ENCODE data around the gene TUT1. TPM values are rescaled to one million over a fixed set of nuclear protein-coding genes. Genes with fewer than 3 reads are reported as not detected.

TUT1 gene
- total RNA-seq, 4 donors from 2014 or later = 13.7 to 20.0 (median 16.1) TPM

DNA sequence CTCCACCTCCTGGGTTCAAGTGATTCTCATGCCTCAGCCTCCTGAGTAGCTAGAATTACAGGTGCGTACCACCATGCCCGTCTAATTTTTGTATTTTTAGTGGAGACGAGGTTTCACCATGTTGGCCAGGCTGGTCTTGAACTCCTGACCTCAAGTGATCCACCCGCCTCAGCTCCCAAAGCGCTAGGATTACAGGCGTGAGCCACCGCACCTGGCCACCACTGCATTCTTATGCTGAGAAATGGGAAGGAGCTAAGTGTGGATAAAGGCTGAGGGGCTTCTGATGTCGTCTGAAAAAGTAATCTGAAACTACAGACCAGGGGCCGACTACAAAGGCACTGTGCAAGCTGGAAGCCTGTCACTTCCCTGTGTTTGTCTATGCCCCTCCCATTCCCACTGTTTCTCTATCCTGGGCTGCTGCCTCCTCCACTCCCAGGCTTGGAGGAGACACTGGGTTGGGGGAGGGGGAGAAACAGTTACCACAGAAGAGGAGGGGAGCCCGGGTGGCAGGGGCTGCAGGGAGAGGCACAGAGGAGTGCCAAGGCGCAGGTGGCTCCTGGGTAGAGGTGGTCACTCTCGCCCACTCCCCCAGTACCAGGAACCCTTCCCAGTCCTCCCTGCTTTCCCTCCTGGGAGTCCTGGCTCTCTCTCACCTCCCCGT lies 13.3 kb upstream of the TUT1 start:
- Histone ChIP-seq H3K27me3 (no peaks in the 10 kb centered on the region), H3K27ac (no peak overlapping the region), H3K9me3 (no peaks in the 10 kb centered on the region), H3K36me3 (peaks cover 0 to 9% of the 10 kb centered on the region in 2 donors), H3K4me1 (peaks cover 12 to 14% of the 10 kb centered on the region in 2 donors), H3K4me3 (replicated peaks in 1 of 3) (no peak overlapping the region)
- intact Hi-C loops (cut with DNase I) = no loop called here
- 88% methylated on average over 10 to 13 of the region's 13 CpGs for WGBS, 2 donors
- DNase-seq = no peak
- TF ChIP-seq, protein P1, sequence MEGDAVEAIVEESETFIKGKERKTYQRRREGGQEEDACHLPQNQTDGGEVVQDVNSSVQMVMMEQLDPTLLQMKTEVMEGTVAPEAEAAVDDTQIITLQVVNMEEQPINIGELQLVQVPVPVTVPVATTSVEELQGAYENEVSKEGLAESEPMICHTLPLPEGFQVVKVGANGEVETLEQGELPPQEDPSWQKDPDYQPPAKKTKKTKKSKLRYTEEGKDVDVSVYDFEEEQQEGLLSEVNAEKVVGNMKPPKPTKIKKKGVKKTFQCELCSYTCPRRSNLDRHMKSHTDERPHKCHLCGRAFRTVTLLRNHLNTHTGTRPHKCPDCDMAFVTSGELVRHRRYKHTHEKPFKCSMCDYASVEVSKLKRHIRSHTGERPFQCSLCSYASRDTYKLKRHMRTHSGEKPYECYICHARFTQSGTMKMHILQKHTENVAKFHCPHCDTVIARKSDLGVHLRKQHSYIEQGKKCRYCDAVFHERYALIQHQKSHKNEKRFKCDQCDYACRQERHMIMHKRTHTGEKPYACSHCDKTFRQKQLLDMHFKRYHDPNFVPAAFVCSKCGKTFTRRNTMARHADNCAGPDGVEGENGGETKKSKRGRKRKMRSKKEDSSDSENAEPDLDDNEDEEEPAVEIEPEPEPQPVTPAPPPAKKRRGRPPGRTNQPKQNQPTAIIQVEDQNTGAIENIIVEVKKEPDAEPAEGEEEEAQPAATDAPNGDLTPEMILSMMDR (IDR thresholded peaks at IDR 0.05) = no peak
- TF ChIP-seq POLR2A (IDR thresholded peaks at IDR 0.05) = no peak

DNA sequence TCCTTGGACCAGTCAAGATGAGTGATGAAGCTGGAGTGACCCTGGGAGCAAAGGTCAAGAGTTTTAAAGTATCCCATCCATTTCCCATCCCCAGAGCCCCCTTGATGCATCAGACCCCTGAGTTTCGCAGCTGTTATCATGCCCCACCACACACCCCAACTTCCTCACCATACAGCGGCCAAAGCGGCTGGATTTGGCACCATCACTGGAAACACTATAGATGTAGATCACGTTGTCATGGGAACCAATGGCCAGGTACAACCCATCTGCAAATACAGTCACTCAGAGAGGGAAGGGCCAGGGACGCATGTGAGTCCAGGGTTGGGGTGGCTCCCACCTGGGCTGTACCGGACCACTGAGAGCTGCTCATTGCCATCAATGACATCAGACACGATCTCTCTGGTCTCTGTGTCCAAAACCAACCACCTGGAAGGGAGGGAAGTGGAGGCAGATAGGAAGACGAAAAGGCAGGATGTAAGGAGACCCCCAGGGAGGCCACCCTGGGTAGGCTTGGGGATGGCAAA lies 12.5 kb upstream of the TUT1 start:
- WGBS, 2 donors = 87 to 91% methylated on average over 8 of the region's 8 CpGs
- Histone ChIP-seq H3K9me3 (no peaks in the 10 kb centered on the region), H3K27me3 (no peaks in the 10 kb centered on the region), H3K27ac (no peak overlapping the region), H3K36me3 (peaks cover 0 to 9% of the 10 kb centered on the region in 2 donors), H3K4me3 (replicated peaks in 1 of 3) (no peak overlapping the region), H3K4me1 (peaks cover 19% of the 10 kb centered on the region in 2 donors)
- intact Hi-C loops (cut with DNase I) = no loop called here
- no peak for DNase-seq
- TF ChIP-seq POLR2A (IDR thresholded peaks at IDR 0.05) = no peak
- TF ChIP-seq, protein P1 (IDR thresholded peaks at IDR 0.05) = no peak

DNA sequence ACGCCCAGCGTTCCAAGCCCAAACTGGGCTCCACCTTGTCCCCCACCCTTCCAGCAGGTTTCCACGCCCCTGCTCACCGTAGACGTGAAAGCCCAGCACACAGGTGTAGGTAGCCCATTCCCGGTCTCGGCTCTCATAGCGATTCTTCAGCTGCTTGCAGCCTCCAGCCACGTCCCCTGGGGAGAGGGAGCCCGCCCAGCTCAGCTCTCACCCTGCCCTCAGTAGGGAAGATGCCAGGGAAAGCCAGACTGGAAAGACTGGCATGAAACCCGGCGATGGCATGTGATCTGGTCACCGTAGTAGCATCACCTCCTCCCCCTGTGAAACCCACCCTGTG lies 11.7 kb upstream of the TUT1 start:
- WGBS, 2 donors = 55 to 67% methylated on average over 12 to 13 of the region's 13 CpGs

DNA sequence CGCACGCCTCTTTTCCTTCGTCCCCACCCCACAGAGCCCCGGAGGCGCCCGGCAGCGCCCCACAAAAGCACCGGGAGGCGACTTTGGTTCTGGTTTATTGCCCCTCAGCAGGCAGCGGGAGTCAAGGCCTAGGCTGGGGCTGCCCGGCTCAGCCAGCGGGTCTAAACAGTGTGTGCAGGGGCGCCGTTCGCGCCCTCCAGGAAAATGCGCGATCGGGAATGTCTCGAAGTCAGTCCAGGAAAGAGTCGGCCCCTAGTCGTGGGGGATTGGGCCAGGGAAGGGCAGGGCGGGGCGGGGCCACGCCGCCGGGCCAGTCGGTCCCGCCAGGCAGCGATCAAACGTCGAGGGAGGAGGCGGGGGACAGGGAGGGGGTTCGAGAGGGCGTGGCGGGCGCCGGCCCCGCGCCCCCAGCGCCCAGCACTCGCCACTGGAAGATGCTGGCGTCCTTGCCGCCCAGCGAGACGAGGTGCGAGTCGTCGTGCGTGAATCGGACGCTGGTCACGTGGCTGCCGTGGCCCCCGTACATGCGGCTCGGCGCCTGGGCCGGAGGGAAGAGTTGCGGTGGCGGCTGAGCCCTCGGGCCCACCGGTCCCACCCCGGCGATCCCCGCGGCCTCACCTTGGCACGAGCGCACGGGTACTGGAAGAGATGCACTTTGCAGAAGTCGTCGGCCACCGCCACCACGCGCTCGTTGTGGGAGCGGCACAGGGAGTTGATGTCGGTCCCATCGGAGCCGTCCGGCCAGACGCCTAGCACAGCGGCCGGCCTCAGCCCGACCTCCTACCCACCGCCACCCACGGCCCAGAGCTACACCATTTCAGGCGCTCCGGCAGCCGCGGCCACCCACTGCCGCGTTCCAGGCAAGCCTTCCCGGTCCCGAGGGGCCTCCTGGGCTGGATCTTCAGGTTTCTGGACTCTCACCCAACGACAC lies 11.1 kb upstream of the TUT1 start:
- Histone ChIP-seq H3K36me3 (peaks cover 11 to 16% of the 10 kb centered on the region in 2 donors), H3K4me3 (replicated peaks in 1 of 3) (peak overlapping the region; percentile 12 to 86 (median 37)), H3K9me3 (no peaks in the 10 kb centered on the region), H3K27ac (peak overlapping the region; percentile 4 to 95 (median 82)), H3K4me1 (peaks cover 19 to 21% of the 10 kb centered on the region in 2 donors), H3K27me3 (no peaks in the 10 kb centered on the region)
- peak; percentile 66 to 78 for DNase-seq
- 2 to 3% methylated on average over 6 to 15 of the region's 96 CpGs for WGBS, 2 donors
- intact Hi-C loops (cut with DNase I) = no loop called here
- TF ChIP-seq, protein P1 (IDR thresholded peaks at IDR 0.05) = peak in 2 of 6 experiments; percentile 19 to 28
- TF ChIP-seq POLR2A (IDR thresholded peaks at IDR 0.05) = no peak

More for the DNA sequence above, 11.7 kb upstream of the TUT1 start:
- Histone ChIP-seq H3K4me1 (peaks cover 19 to 21% of the 10 kb centered on the region in 2 donors), H3K27ac (peak overlapping the region in 2 of 3 donors; percentile 82 to 95), H3K9me3 (no peaks in the 10 kb centered on the region), H3K4me3 (replicated peaks in 1 of 3) (peak overlapping the region in 1 of 3 donors; percentile 86), H3K36me3 (peaks cover 5 to 10% of the 10 kb centered on the region in 2 donors), H3K27me3 (no peaks in the 10 kb centered on the region)
- TF ChIP-seq POLR2A (IDR thresholded peaks at IDR 0.05) = no peak
- TF ChIP-seq, protein P1 (IDR thresholded peaks at IDR 0.05) = no peak
- intact Hi-C loops (cut with DNase I) = no loop called here
- no peak for DNase-seq

Measured in thyroid gland (tissue), 4 donors.